PFSK-1 (cell line): ENCODE measurements around the gene MTUS2.

Experiments
- FOXP2 ChIP-seq: optimal IDR thresholded peaks from 2 replicates; pipeline ENCODE3; 2011; ENCODE audit warnings: borderline replicate concordance, control low read depth, inconsistent platforms; ENCODE audit not compliant: insufficient read depth; ENCODE audit errors: extremely low read length, extremely low read depth
- POLR2AphosphoS5 ChIP-seq: IDR thresholded peaks from 2 replicates; pipeline ENCODE4 v1.6.1; 2012; ENCODE audit warnings: low read depth, mild to moderate bottlenecking, control low read depth, low read length, moderate library complexity
- REST ChIP-seq, 2 experiments: IDR thresholded peaks; 2 replicates each; pipeline versions ENCODE4 v1.6.1 to v1.8.0; 2011 to 2012; ENCODE audit warnings: low read depth in 2 of 2, low read length in 2 of 2, control low read depth in 1 of 2, inconsistent platforms in 1 of 2, mild to moderate bottlenecking in 1 of 2, moderate library complexity in 1 of 2; ENCODE audit not compliant: insufficient read depth in 1 of 2
- SIN3A ChIP-seq: IDR thresholded peaks from 2 replicates; pipeline ENCODE4 v1.6.1; 2012; ENCODE audit warnings: mild to moderate bottlenecking, low read length, moderate library complexity, borderline replicate concordance; ENCODE audit not compliant: insufficient read depth
- TAF1 ChIP-seq: IDR thresholded peaks from 2 replicates; pipeline ENCODE4 v1.6.1; 2012; ENCODE audit warnings: low read length, control low read depth, borderline replicate concordance; ENCODE audit not compliant: insufficient read depth

The MTUS2 gene

GRCh38 chr13:28877408-28877807 is 57.3 kb downstream of the MTUS2 start:
- no peak for TF ChIP-seq REST (IDR thresholded peaks at IDR 0.05; ENCODE audit: insufficient read depth in 1 of 2, low read depth in 2 of 2, low read length in 2 of 2)
- TF ChIP-seq TAF1: no peak

- TF ChIP-seq TAF1: no peak
- no peak for TF ChIP-seq REST (IDR thresholded peaks at IDR 0.05; ENCODE audit: insufficient read depth in 1 of 2, low read depth in 2 of 2, low read length in 2 of 2)
- TF ChIP-seq SIN3A: no peak
- no peak for TF ChIP-seq POLR2AphosphoS5
- no peak for TF ChIP-seq FOXP2
Observed at GRCh38 chr13:28885181-28885580, 65.0 kb downstream of the MTUS2 start.

GRCh38 chr13:28889086-28889732 is 69.1 kb downstream of the MTUS2 start:
- no peak for TF ChIP-seq SIN3A
- no peak for TF ChIP-seq REST (IDR thresholded peaks at IDR 0.05; ENCODE audit: insufficient read depth in 1 of 2, low read depth in 2 of 2, low read length in 2 of 2)
- no peak for TF ChIP-seq FOXP2
- no peak for TF ChIP-seq POLR2AphosphoS5
- TF ChIP-seq TAF1: no peak

- TF ChIP-seq SIN3A (no peak), POLR2AphosphoS5 (no peak), REST (IDR thresholded peaks at IDR 0.05; ENCODE audit: insufficient read depth in 1 of 2, low read depth in 2 of 2, low read length in 2 of 2) (no peak), TAF1 (no peak), FOXP2 (no peak)
Observed at GRCh38 chr13:28890712-28891111, 70.6 kb downstream of the MTUS2 start.

GRCh38 chr13:28918030-28918429 is 97.9 kb downstream of the MTUS2 start:
- TF ChIP-seq SIN3A: no peak
- no peak for TF ChIP-seq FOXP2
- TF ChIP-seq POLR2AphosphoS5: no peak
- TF ChIP-seq REST (IDR thresholded peaks at IDR 0.05; ENCODE audit: insufficient read depth in 1 of 2, low read depth in 2 of 2, low read length in 2 of 2): no peak
- no peak for TF ChIP-seq TAF1
